ENCODE results near the gene SNX18.

SNX18 gene

DNA sequence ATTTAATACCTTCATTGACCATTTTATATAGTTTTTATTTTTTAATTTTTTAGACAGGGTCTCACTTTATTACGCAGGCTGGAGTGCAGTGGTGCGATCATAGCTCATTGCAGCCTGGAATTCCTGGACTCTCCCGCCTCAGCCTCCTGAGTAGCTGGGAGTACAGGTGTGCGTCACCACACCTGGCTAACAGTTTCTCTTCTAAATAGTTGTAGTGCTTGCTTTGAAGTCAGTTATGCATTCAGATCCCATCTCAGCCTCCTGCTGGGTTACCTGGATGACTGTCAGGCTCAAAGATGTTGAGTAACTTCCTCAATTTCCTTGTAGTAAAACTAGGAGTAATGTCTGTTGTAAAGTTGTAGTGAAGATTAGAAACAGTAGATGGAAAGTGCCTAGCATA lies 21.4 kb downstream of the SNX18 start:
- no peak overlapping the region for H3K4me3 ChIP-seq (ENCODE audit: low read depth, low read length)
- ChIA-PET CTCF (interaction anchor here (0.7 kb wide), 1 partner anchor 22 kb away, joined by 3 read pairs; no protein-coding TSS in a partner anchor), POLR2A (no interaction called here)
- peaks cover 3% of the 10 kb centered on the region; the same call in 1 of the 2 replicates for H3K4me1 ChIP-seq (ENCODE audit: control insufficient read depth, insufficient read depth, low read length)
- H3K27ac ChIP-seq (ENCODE audit: extremely low read depth, low read depth, low read length): no peak overlapping the region
- no peaks in the 10 kb centered on the region for H3K9me3 ChIP-seq (ENCODE audit: control insufficient read depth, insufficient read depth, low read depth, low read length)
- TF ChIP-seq SETDB1 (IDR thresholded peaks at IDR 0.05; ENCODE audit: insufficient read length, low read length) (no peak), ZNF202 (tag by site-specific recombination; IDR thresholded peaks at IDR 0.05; ENCODE audit: borderline replicate concordance) (no peak), PRDM1 (tag by site-specific recombination; IDR thresholded peaks at IDR 0.05) (no peak)
- no peaks in the 10 kb centered on the region for H3K36me3 ChIP-seq (ENCODE audit: control insufficient read depth in 2 of 2, insufficient read depth in 1 of 2, low read length in 2 of 2)

DNA sequence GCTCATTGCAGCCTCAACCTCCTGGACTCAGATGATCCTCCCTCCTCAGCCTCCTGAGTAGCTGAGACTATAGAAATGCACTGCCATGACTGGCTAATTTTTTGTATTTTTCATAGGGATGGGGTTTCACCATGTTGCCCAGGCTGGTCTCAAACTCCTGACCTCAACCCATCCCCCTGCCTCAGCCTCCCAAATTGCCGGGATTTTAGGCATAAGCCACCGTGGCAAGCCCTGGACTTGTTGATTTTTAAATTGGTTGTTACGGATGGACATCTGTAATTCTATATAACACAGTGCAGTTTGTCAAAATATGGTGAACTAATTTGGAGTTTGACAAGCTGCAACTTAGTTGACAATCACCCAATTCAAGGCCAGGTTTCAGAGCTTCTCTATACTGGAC lies 22.7 kb downstream of the SNX18 start:
- no peaks in the 10 kb centered on the region for H3K36me3 ChIP-seq (ENCODE audit: control insufficient read depth in 2 of 2, insufficient read depth in 1 of 2, low read length in 2 of 2)
- ChIA-PET CTCF (no interaction called here), POLR2A (no interaction called here)

DNA sequence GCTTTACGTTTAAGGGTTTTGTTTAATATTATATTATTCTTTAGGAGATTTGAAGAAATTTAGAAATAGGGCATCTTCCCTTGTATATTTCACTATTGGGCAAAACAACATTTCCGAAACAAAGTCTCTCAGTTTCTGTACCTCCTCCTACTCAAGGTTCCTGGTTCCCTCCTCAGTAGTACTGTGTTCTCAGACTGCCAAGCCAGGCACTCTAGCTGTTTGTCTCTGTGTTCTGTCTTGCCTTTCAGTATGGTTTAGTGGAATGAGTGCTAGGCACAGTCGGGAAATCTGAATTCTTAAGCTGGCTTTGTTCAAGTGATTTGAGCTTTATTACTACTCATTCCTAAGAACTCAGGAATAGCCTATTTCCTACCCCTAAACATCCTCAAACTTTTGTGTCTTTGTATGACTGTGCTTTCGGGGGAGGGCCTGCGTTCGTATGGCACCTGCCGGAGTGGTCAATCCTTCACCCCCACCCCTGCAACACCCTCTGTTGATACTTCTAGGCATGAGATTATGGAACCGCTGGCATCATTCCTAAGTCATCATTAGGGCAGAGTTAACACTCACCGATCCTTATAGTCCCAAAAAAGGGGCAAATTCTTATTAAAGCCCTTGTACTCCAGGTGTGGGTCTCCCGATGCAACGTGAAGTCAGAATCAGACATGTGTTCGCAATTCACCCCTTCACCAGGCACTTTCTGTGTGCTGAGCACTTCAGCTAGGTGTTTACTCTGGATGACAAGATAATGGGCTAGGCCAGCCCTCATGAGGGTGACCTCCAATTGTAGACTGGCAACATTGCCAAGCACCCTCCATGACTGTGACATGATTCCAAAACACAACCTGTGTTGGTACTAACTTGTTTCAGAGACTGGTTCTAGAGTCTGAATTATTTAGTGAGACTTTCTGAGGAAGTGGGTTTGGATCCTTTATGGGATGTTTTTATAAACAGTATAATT lies 24.5 kb downstream of the SNX18 start:
- H3K36me3 ChIP-seq (ENCODE audit: control insufficient read depth in 2 of 2, insufficient read depth in 1 of 2, low read length in 2 of 2): peaks cover 0 to 3% of the 10 kb centered on the region in 2 experiments; a peak in 1 of 3 replicates
- no peaks in the 10 kb centered on the region for H3K4me1 ChIP-seq (ENCODE audit: control insufficient read depth, insufficient read depth, low read length)
- H3K9me3 ChIP-seq (ENCODE audit: control insufficient read depth, insufficient read depth, low read depth, low read length): no peaks in the 10 kb centered on the region
- CTCF ChIA-PET: interaction anchor here (0.5 kb wide), 1 partner anchor 362 kb away, joined by 3 read pairs; no protein-coding TSS in a partner anchor
- H3K4me3 ChIP-seq (ENCODE audit: low read depth, low read length): no peak overlapping the region
- POLR2A ChIA-PET: no interaction called here
- no peak overlapping the region for H3K27ac ChIP-seq (ENCODE audit: extremely low read depth, low read depth, low read length)
- no peak for TF ChIP-seq ZSCAN23 (tag by site-specific recombination; IDR thresholded peaks at IDR 0.05)
- TF ChIP-seq ZNF366 (tag by site-specific recombination; conservative IDR thresholded peaks at IDR 0.05): no peak
- TF ChIP-seq ZNF629 (tag by site-specific recombination; IDR thresholded peaks at IDR 0.05): no peak
- no peak for TF ChIP-seq ZNF266 (tag by site-specific recombination; IDR thresholded peaks at IDR 0.05; ENCODE audit: low read depth)
- no peak for TF ChIP-seq BCL11B (tag by site-specific recombination; IDR thresholded peaks at IDR 0.05; ENCODE audit: low read depth)
- TF ChIP-seq ZNF132 (tag by site-specific recombination; IDR thresholded peaks at IDR 0.05; ENCODE audit: borderline replicate concordance): no peak
- no peak for TF ChIP-seq ZNF433 (tag by site-specific recombination; IDR thresholded peaks at IDR 0.05; ENCODE audit: low read depth)
- TF ChIP-seq ZNF654 (tag by site-specific recombination; IDR thresholded peaks at IDR 0.05; ENCODE audit: low read depth): no peak
- TF ChIP-seq, protein P1, sequence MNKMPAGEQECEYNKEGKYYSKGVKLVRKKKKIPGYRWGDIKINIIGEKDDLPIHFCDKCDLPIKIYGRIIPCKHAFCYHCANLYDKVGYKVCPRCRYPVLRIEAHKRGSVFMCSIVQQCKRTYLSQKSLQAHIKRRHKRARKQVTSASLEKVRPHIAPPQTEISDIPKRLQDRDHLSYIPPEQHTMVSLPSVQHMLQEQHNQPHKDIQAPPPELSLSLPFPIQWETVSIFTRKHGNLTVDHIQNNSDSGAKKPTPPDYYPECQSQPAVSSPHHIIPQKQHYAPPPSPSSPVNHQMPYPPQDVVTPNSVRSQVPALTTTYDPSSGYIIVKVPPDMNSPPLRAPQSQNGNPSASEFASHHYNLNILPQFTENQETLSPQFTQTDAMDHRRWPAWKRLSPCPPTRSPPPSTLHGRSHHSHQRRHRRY (tag by site-specific recombination; IDR thresholded peaks at IDR 0.05): no peak
- TF ChIP-seq ZFHX2 (tag by site-specific recombination; conservative IDR thresholded peaks at IDR 0.05): no peak
- TF ChIP-seq, protein P2, sequence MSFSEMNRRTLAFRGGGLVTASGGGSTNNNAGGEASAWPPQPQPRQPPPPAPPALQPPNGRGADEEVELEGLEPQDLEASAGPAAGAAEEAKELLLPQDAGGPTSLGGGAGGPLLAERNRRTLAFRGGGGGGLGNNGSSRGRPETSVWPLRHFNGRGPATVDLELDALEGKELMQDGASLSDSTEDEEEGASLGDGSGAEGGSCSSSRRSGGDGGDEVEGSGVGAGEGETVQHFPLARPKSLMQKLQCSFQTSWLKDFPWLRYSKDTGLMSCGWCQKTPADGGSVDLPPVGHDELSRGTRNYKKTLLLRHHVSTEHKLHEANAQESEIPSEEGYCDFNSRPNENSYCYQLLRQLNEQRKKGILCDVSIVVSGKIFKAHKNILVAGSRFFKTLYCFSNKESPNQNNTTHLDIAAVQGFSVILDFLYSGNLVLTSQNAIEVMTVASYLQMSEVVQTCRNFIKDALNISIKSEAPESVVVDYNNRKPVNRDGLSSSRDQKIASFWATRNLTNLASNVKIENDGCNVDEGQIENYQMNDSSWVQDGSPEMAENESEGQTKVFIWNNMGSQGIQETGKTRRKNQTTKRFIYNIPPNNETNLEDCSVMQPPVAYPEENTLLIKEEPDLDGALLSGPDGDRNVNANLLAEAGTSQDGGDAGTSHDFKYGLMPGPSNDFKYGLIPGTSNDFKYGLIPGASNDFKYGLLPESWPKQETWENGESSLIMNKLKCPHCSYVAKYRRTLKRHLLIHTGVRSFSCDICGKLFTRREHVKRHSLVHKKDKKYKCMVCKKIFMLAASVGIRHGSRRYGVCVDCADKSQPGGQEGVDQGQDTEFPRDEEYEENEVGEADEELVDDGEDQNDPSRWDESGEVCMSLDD (tag by site-specific recombination; IDR thresholded peaks at IDR 0.05): no peak
- no peak for TF ChIP-seq MYNN (tag by site-specific recombination; IDR thresholded peaks at IDR 0.05; ENCODE audit: borderline replicate concordance)
- TF ChIP-seq ZNF23 (tag by site-specific recombination; IDR thresholded peaks at IDR 0.05; ENCODE audit: borderline replicate concordance): no peak
- TF ChIP-seq, protein P3, sequence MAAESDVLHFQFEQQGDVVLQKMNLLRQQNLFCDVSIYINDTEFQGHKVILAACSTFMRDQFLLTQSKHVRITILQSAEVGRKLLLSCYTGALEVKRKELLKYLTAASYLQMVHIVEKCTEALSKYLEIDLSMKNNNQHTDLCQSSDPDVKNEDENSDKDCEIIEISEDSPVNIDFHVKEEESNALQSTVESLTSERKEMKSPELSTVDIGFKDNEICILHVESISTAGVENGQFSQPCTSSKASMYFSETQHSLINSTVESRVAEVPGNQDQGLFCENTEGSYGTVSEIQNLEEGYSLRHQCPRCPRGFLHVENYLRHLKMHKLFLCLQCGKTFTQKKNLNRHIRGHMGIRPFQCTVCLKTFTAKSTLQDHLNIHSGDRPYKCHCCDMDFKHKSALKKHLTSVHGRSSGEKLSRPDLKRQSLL (tag by site-specific recombination; IDR thresholded peaks at IDR 0.05): no peak
- no peak for TF ChIP-seq ZNF16 (tag by site-specific recombination; IDR thresholded peaks at IDR 0.05; ENCODE audit: low read depth)
- TF ChIP-seq ZNF140 (tag by site-specific recombination; IDR thresholded peaks at IDR 0.05): no peak

More for the DNA sequence above, 22.7 kb downstream of the SNX18 start:
- H3K27ac ChIP-seq (ENCODE audit: extremely low read depth, low read depth, low read length): no peak overlapping the region
- no peaks in the 10 kb centered on the region for H3K4me1 ChIP-seq (ENCODE audit: control insufficient read depth, insufficient read depth, low read length)
- no peak overlapping the region for H3K4me3 ChIP-seq (ENCODE audit: low read depth, low read length)
- TF ChIP-seq GFI1B (tag by site-specific recombination; IDR thresholded peaks at IDR 0.05): no peak
- TF ChIP-seq ZNF174 (tag by site-specific recombination; IDR thresholded peaks at IDR 0.05): no peak
- no peak for TF ChIP-seq ZNF530 (tag by site-specific recombination; IDR thresholded peaks at IDR 0.05; ENCODE audit: low read depth)
- no peak for TF ChIP-seq ZNF266 (tag by site-specific recombination; IDR thresholded peaks at IDR 0.05; ENCODE audit: low read depth)
- TF ChIP-seq, protein P4, sequence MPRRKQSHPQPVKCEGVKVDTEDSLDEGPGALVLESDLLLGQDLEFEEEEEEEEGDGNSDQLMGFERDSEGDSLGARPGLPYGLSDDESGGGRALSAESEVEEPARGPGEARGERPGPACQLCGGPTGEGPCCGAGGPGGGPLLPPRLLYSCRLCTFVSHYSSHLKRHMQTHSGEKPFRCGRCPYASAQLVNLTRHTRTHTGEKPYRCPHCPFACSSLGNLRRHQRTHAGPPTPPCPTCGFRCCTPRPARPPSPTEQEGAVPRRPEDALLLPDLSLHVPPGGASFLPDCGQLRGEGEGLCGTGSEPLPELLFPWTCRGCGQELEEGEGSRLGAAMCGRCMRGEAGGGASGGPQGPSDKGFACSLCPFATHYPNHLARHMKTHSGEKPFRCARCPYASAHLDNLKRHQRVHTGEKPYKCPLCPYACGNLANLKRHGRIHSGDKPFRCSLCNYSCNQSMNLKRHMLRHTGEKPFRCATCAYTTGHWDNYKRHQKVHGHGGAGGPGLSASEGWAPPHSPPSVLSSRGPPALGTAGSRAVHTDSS (tag by site-specific recombination; IDR thresholded peaks at IDR 0.05): no peak
- no peaks in the 10 kb centered on the region for H3K9me3 ChIP-seq (ENCODE audit: control insufficient read depth, insufficient read depth, low read depth, low read length)
